HG02981 (cell line): ENCODE results near the gene TFCP2.

Source experiments
- ATAC-seq: cut with Tn5 transposase; IDR thresholded peaks from one replicate; pipeline ENCODE4 v1.9.1; 2021; ENCODE audit warnings: mild to moderate bottlenecking, moderate library complexity; ENCODE audit not compliant: unreplicated experiment

The TFCP2 gene

DNA sequence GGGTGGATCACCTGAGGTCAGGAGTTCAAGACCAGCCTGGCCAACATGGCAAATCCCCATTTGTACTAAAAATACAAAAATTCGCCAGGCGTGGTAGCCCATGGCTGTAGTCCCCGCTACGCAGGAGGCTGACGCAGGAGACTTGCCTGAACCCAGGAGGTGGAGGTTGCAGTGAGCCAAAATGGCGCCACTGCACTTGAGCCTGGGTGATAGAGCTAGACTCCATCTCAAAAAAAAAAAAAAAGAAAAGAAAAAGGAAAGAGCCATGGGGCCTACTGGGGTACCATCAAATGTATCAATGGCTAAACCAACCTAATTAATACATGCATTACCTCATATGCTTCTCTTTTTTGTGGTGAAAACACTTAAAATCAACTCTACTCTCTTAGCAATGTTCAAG is 10.7 kb downstream of the TFCP2 start:
- no peak for ATAC-seq

GRCh38 chr12:51160814-51161459 is 12.0 kb downstream of the TFCP2 start:
- ATAC-seq, result no peak

DNA sequence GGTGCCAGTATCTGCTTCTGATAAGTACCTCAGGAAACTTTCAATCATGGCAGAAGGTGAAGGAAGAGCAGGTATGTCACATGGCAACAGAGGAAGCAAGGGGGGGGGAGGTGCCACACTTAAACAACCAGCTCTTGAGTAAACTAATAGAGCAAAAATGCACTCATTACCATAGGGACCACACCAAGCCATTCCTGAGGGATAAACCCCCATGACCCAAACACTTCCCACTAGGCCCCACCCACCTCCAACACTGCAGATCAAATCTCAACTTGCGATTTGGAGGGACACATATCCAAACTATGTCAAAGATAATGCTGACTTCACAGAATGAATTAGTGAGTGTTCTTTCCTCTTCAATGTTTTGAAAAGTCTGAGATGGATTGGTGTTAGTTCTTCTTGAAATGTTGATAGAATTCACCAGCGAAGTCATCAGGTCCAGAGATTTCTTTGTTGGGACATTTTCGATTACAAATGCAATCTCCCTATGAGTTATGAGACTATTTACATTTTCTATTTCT is 16.6 kb downstream of the TFCP2 start:
- ATAC-seq, result no peak

GRCh38 chr12:51152953-51153352 is 20.0 kb downstream of the TFCP2 start:
- ATAC-seq, result no peak

DNA sequence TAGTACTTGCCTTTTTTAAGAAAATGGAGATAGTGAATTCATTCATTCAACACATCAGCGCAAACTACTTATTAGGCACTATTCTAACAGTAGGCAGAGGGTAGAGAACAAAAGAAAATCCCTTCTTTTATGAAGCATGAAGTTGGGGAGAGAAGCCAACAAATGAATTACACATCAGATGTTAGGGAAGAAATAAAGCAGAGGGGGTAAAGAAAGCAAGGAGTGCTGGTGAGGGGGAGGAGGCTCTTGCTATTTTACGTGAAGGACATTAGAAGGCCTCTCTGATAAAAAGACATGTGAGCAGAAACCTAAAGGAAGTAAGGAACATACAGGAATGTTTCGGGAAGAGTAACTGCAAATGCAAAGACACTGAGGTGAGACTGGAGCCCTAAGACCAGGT is 22.2 kb downstream of the TFCP2 start:
- no peak for ATAC-seq

DNA sequence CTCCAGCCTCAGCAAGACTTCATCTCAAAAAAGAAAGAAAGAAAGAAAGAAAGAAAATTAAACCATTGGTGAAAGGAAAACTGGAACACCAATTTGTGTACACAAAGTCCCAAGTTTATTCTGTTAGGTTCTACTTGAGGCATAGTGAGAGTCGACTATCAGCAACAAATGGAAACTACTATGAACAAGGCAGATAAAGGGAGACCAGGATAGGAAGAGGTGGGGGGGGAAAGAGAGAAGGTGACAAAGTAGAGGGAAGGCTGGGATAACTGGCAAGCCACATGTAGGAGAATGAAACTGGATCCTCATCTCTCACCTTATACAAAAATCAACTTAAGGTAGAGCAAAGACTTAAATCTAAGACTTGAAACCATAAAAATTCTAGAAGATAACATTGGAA is 25.6 kb downstream of the TFCP2 start:
- ATAC-seq, result no peak

DNA sequence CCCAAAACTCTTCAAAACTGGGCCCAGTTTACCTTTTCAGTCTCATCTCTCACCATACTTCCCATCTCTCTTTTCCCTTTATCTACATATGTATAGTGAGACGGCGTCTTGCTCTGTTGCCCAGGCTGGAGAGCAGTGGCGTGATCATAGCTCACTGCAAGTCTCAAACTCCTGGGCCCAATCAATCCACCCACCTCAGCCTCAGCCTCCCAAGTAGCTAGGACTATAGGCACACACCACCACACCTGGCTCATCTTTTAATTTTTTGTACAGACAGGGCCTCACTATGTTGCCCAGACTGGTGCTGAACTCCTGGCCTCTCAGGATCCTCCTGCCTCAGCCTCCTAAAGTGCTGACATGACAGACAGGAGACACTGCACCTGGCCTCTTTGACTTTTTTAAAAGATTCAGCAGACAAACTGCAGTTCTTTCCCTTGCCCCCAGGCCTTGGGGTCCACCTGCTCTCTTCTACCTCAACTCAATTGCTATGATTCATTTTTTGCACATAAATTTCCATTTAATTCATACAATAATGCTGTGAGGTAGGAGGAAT is 33.6 kb downstream of the TFCP2 start:
- ATAC-seq, result no peak

GRCh38 chr12:51132693-51133092 is 40.2 kb downstream of the TFCP2 start:
- no peak for ATAC-seq

DNA sequence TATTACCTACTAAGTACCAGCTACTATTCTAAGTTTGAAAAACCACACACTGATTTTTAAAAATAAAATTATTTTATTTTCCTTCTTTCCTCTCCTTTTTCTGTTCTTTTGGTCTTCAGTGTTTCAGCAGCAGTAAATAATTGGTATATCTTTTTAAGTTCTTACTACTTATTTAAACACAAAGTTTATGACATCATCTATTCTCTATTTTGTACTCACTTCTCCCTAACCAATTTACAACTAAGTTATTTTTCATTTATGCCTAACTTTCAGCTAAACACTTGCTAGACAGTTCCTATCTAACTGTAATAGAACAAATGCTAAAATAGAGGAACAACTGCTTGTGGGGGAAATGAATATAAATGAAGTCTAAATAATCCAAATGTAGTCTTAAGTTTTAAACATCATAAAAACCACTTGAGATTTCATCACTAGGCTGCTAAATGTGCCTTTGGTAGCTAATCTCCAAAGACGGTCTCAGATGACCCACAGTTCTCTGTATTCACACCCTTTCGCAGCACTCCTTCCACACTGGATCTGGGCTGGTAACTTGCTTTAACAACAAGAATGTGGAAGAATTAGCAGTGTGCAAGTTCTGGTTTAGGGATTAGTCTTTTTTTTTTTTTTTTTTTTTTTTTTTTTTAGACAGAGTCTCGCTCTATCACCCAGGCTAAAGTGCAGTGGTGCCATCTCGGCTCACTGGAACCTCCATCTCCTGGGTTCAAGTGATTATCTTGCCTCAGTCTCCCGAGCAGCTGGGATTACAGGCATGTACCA is 41.0 kb downstream of the TFCP2 start:
- ATAC-seq, result no peak

- ATAC-seq, result no peak
These were observed 44.0 kb downstream of the TFCP2 start for GRCh38 chr12:51128919-51129318.

DNA sequence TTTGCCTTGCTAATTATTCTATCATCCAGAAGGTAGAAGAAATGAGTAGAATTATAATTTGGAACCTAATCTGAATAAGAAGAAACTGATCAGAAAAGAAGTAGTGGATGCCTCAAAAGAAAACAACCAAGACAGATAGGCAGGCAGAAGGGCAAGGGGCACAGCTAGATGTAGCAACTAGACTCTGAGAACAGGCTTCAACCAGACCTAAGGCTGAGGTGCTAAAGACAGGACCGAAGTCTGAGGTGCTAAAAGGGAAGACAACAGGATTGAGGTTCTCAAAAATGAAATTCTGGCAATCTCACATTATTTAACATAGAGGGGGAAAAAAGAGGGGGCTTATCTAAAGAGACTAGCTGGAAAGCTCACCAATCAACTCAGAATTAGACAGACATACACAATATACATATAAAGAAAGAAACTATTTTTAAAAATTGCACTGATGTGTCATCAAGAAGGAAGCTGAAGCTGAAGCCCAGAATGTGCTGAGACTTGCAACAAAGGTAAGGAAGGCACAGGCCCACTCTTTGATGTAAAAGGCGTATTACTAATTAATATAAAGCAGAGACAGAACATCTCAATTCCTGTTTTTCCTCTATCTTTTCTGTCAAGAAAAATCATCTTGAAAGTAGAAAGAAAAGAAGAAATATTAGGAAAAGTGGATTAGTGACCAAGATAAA is 45.7 kb downstream of the TFCP2 start:
- no peak for ATAC-seq

GRCh38 chr12:51126297-51126696 is 46.6 kb downstream of the TFCP2 start:
- ATAC-seq, result no peak

GRCh38 chr12:51124504-51124903 is 48.4 kb downstream of the TFCP2 start:
- ATAC-seq, result no peak

DNA sequence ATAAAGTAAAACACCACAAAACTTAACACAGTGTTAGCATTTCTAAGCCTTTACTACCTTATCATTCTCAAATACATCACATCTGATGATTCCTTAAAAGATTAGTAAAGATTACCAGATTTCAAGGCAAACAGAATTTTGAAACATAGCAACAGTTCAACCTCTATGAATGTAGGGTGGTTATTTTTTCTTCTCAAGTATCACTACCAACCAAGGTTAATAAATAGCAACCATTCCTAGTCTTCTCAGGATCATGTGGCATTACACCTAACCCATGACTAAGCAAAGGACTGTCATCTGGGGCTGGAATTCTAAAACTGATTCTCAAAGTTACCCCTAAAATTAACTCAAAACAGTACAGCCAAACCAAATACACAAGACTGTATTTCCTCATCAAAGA is 50.1 kb downstream of the TFCP2 start:
- ATAC-seq, result no peak

DNA sequence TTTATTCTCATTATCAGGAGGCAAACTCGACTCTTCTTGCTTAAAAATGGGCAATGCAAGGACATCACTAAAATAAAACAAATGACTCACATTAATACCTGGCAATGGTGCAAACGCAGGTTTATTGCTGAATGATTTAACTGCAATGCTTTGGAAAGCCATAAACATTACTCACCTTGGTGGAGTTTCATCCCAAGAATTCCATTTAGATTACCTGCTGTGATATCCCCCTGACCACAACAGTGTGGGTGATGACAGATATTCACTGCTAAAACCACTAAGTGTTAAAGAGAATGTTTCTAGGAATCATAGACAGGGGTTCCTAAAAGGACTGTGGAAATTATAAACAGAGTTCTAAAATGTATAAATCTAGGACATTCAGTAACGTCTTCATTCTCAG is 54.2 kb downstream of the TFCP2 start:
- ATAC-seq, result no peak

DNA sequence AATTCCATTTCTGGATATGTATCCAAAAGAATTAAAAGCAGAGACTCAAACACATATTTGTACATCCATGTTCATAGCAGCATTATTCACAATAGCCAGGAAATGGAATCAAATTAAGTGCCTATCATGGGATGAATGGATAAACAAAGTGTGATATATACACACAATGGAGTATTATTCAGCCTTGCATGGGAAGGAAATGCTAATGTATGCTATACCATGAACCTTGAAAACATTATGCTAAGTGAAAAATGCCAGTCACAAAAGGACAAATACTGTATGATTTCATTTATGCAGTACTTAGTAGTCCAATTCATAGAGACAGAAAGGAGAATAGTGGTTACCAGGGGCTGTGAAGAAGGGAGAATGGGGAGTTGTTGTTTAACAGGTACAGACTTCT is 57.4 kb downstream of the TFCP2 start:
- no peak for ATAC-seq

GRCh38 chr12:51108136-51108535 is 64.8 kb downstream of the TFCP2 start:
- no peak for ATAC-seq

- ATAC-seq, result no peak
These were observed 69.0 kb downstream of the TFCP2 start for GRCh38 chr12:51103977-51104376.

- no peak for ATAC-seq
These were observed 74.3 kb downstream of the TFCP2 start for GRCh38 chr12:51098611-51099010.

DNA sequence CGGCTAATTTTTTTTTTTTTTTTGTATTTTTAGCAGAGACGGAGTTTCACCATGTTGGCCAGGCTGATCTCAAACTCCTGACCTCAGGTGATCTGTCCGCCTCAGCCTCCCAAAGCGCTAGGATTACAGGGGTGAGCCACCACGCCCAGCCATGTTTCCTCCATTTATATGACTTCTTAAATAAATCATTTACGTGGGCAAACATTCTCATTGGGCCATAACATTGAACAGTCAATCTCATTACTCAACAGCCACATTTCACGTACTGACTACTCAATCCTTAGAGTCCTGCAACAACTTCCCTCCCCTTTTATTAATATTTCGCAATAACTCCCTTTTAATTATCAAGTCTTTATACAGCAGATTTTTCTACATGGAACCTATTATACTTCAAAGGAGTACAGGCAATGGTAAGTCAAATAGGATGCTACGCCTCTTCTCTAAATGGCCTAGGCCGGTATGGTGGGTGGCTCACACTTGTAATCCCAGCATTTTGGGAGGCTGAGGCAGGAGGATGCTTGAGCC is 82.2 kb downstream of the TFCP2 start:
- ATAC-seq, result no peak

DNA sequence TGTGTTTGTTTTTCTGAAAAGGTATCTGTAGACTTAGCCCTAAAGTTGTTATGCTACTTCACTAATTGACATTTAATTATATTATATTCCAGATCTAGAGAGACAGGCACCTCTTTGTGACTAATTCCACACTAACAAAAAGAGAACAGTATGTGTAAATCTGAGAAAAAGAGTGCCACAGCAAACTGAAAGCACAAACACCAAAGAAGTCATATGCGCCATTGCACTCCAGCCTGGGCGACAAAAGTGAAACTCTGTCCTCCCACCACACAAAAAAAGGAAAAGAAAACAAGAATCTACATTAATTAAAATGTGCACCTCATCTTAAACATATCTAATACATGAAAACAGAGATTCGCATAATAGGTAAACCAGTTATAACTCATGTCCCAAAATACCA is 85.1 kb downstream of the TFCP2 start:
- no peak for ATAC-seq
